Left renal pelvis (tissue), 4 donors: ENCODE data around the gene HDAC10. TPM values are rescaled to one million over a fixed set of nuclear protein-coding genes. Genes with fewer than 3 reads are reported as not detected.

Source experiments
- DNase-seq, 4 donors: peaks; one replicate each; pipeline ENCODE4 v3.0.0-alpha.2; 2013; ENCODE audit warnings: low read depth in 4 of 4, low spot score in 3 of 4
- polyA plus RNA-seq, 4 donors: library from polyadenylated mRNA; unstranded; fragments of 120-200 nt; gene quantifications; one replicate each; pipeline ENCODE4 v1.2.1, GENCODE V29; 2013; ENCODE audit not compliant: insufficient read length in 4 of 4

HDAC10 gene
- polyA plus RNA-seq, 4 donors: 15.9 to 37.2 (median 20.3) TPM

DNA sequence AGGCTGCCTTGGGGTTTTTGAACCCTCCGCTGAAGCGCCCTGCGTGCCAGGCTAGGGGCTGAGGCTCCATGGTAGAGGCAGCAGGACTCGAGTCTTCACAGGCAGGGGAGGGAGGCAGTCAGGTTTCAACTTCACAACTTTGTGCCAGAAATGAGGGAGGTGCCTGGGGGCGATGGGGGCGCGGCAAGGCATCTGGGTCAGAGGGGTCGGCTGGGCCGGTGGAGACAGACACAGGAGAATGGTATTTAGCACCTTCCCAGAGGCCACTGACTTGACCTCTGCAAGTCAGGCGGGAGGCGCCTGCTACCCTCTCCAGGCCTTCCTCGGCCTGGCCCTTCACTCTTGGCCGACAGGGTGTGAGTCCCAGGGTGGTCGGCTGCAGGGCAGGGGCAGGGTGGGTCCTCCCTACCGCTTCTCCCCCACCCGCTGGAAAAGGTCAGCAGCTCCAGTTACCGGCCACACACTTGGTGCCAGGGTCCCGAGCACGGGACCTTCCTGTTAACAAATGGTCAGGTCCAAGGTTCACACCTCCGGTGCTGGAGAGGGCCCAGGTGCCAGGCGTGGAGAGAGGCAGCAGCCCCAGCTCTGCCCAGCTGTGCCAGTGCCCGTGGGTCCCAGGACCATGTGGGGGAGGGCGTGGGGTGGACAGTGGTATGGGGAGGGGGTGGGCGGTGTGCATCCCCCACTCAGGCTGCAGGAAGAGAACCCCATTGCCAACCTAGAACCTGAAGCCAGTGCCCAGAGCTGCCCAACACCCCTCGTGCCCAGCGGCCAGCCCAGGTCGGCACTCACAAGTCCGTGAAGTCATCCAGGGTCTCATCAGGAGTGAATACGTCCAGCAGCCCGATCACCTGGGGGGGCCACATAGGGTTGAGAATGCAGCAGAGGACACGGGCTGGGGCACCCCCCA is 6.6 kb upstream of the HDAC10 start:
- DNase-seq: no peak

DNA sequence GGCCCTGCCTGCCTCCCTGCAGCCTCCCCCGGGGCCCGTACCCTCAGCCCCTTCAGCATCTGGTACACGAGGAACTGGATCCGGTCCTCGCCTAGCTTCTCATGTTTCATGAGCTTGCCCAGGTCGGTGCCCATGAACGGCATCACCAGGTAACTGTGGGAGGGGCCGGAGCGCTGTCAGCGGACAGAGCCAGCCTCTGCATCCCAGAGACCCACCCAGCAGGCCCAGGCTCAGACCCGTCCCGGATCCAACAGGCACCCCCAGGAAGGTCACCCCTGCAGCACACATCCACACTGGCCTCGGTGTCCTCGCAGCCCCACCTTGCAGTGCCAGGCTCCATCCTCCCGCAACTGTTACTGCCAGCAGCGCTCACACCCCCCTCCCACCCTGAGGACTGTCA is 6.0 kb upstream of the HDAC10 start:
- DNase-seq: no peak

DNA sequence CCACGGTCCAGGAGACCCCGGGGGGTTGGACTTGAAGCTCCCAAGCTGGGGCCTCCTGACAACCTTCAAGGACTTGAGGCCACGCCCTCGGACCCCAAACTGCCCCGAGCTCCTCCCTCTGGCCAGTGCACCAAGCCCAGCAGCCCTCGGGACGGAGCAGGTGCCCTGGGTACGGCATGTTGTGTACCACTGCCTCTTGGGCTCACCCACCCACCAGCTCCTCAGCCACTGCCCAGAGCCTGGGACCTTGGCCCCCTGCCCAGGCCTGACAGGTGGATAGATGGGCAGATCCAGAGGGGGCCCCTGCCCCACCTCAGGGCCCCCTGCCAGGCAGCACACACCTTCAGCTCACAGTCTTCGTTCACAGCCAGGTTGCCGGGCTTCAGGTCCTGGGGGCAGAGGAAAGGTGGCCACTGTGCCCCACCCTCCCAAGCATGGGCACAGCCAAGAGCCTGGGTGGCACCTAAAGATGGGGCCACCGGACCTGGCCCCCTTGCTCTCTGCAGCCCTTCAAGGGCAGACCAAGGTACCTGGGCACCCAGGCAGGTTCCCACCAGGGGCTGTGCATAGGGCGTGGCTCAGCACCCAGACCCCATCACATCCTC is 5.3 kb upstream of the HDAC10 start:
- no peak for DNase-seq

DNA sequence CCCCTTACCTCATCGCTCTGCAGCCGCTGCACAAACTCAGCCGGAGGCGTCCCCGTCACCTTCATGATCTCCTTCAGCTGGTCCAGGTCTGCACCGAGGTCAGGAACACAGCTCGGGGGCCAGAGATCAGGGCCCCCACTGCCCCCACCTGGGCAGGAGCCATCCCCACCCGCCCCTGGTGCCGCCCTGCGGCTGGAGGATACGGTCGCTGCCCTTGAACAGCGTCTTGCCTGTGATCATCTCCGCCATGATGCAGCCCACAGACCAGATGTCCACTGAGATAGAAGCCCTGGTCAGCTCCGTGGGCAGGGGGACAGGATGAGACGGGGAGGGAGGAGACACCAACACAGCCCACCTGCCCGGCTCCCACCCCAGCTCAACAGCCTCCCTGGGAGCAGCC is 4.5 kb upstream of the HDAC10 start:
- no peak for DNase-seq

DNA sequence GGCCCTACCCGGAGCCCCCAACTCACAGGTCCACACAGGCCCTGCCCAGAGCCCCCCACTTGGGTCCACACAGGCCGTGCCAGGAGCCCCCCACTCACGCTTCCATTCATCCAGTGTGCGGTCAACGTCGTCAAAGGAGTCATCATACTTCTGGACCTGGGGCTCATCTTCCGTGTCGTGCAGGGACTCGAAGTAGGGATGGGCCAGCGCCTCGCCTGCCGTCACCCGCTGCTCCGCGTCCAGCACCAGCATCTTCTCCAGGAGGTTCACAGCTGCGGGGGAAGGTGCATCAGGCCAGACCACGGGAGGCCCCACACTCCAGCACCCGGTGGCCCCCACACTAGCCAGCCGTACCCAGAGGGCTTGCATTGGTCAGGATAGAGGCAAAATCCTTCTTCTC is 4.0 kb upstream of the HDAC10 start:
- no peak for DNase-seq

DNA sequence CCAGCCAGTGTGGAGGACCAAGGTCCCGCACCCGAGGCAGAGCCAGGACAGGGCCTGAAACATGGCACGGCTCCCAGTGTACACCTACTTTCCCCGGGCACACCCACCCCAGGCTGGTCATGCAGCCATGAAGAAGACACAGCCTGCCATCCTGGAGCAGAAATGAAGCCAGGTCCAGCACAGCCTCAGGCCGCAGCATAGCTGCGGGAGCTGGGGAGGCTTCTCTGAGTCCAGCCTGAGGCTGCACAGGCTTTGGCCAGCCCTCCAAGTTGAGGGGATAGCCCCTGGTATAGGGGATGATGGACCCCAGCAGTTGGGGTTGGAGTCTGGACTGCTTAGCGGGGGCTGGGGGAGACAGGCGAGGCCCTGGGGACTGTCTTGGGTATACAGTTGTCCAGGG is 2.9 kb upstream of the HDAC10 start:
- no peak for DNase-seq

DNA sequence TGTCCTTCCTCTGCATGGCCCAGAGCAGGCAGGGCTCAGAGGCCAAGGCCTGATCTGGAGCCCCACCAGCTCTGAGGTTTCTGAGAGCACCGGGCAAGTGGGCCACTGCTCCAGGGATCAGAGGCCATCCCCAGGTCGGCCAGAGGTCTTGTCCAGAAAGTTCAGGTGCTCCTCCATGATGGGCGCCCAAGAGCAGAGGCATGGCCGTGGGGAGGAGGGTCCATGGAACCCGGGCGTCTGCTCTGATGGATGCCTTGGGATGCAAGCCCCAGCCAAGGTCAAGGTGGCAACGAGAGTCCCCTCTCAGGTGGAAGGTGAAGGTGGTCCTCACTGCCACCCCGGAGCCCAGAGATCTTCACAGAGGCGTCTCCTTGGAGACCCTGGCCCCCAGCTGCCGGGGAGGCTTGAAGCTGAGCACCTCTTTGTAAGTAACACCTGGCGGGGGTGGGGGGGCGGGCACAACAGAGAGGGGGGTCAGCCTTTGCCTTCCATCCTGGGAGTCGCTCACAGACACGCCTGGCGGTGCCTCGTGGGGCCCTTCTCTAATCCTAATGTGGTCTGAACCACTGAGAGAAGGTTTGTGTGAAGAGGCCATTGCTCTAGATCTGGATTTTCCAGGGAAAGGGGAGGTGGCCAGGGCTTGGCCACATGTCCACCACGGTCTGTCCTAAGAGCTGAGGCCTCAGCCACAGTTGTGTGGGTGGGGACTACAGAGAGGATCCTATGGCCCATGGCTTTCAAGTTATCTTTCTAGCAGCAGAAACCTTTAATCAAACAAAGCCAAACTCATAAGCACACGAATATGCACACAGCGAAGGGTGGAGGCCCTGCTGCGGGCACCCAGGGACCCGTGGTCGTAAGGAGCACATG is 2.2 kb upstream of the HDAC10 start:
- DNase-seq: no peak

DNA sequence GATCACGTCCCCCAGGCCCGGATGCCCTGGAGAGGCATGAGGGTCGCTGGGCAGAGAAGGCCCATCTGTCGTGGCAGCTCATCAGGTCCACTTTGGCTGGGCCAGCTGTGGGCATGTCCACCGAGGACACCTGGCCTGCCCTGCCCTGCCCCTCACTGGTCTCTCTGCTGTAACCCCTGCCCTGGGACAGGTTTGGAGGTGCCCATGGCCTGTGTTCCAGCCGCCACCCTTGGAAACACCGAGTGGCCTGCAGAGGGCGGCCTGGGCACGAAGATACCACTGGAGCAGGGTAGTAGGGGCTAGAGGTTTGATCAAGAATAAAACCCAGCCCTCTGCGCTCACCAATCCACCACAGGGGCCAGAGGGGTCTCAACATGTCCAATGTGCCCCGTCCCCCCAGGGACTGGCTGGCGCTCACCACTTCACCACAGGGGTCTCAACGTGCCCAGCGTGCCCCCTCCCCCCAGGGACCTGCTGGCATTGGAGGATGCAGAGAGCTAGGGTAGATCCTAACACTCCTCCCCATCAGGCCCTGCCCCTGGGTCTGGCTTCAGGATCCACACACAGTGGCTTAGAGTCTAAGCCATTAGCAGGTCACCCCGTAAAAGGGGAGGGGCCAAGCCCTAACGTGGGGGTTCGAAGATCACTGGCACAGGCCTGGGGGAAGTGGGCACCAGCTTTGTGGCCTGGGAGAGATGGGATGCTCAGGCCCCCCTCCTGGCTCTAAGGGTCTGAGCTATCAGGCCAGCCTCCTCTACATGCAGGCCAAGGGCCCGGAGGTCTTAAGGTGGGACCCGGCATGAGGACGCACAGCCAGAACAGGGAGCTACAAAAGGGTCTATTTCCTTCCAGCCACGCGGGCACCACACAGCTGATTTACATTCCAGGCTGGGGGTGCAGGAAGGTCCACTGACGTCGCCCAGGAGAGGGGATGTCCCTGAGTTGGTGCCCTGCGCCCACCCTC is 1.3 kb upstream of the HDAC10 start:
- no peak for DNase-seq

DNA sequence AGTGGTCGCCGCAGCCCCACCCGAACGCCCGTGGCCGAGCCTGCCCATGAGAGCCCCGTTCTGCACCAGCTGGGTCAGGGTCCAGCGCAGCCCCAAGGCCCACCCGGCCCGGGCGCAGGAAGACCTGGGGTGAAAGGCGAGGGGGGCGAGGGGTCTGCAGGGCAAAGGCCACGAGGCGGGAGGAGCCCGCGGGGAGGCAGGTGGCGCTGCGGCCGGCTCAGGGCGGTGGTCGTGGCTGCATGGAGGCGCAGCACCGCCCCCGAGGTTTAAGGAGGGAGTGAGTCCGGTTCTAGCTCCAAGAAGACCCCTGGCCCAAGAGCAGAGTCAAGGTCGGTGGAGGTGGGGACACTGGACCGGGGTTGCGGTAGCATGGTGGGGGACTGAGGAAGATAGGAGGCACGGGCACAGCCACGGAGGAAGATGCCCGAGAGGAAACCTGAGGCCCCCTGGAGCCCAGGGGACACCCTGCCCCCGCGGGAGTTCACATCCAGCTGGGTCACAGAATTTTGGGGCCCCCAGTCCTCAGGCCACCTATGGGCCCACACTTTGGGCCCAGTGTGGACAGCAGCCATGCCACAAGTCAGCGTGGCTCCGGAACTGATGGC is 514 bp upstream of the HDAC10 start:
- DNase-seq: no peak

DNA sequence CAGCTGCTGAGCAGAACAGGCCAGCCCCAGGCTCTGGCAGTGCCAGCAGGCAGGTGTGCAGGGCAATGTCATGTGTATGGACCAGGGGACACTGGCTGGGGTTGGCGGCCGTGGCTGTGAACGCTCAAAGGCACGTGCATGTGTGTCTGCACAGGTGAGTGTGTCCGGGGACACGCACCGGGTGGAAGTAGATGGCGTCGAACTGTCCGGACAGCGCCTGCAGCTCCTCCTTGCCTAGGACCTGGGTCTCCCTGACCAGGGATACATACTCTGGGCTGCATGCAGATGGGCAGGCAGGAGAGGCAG is 863 bp downstream of the HDAC10 start:
- no peak for DNase-seq

DNA sequence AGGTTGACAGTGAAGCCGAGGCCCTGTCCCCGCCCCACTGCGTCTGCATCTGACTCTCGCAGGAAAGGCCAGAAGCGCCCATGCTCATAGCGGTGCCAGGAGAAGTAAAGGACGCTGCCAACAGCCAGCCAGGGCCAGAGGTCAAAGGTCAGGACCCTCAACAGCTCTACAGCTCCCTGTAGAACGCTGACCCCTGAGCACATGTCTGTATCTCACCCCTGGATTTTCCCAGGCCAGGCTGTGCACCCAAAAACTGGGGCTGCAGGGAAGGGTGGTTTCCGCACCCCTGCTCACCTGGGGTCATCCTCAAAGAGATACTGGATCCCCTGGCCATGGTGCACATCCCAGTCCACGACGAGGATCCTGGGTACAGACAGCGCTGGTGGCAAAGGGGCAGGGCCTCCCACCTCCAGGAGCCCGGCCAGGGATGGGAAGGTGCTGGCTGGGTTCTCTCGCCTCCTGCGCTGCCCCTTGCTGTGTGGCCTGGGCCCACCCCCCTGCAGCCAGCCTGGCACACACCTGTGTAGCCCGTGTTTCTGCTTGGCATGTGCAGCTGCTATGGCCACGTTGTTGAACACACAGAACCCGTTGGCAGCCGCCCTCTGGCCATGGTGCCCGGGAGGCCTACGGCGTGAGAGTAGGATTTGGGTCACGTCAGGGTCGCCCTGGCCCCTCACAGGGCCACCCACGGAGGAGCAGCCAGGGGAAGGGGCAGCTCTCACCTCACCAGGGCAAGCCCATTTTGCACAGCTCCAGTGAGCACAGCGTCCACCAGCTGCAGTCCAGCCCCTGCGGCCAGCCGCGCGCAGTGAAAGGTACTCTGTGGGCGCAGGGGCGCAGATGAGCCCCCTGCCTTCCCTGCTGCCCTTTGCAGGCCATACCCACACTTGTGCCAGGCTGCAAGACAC is 1.5 kb downstream of the HDAC10 start:
- no peak for DNase-seq

DNA sequence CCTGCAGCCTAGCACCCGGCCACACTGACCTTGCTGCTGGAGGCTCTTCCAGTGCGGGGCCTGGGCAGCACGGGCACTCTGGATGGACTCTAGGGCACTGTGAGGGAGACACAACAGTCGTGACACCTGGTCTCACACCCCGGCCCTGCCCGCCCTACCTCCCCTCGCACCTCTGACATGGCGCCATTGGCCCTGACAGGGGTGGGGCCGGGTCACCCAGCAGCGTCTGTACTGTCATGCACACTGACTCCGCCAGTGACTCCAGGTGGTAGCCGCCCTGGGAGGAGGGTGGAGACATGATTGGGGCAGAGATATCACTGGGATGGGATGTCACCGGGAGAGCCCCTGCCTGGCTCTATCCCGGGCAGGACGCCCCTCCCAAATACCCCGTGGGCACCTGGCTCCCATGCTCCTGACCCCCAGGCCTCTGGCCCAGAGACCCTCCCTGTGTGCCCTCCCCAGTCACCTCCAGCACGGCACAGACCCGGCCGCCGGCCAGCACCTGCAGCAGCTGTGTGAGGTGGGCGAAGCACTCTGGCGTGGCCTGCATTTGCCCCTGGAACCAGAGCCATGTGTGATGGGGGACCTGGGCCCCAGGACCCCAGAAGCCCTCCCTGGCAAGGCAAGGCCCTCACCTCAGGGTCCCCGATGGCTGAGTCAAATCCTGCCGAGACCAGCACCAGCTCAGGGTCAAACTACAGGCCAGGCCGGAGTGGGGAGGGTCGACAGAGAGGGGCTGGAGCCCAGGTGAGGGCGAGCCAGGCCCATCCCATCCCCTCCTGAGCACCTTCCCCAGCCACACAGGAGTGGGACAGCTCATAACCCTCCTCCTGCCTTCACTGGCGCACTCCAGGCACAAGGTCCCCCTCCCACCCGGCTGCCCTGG is 2.6 kb downstream of the HDAC10 start:
- DNase-seq: no peak

DNA sequence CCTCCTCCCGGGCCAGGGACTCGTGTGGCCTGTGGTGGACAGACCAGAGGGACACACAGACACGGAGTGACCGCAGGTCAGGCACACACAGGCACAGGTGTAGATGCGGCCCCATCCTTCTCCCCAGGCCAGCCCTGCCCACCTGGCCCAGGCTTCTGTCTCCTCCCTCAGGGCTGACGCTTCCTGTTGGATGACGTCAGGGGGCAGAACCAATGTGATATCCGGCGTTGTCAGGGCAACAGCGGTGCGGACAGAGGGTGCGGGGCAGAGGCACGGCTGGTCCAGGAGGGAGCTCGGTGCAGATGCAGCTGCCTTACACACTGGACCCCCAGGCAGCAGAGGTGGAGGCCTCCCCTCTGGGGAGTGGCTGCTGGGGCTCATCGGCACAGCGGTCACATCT is 3.3 kb downstream of the HDAC10 start:
- DNase-seq: no peak

DNA sequence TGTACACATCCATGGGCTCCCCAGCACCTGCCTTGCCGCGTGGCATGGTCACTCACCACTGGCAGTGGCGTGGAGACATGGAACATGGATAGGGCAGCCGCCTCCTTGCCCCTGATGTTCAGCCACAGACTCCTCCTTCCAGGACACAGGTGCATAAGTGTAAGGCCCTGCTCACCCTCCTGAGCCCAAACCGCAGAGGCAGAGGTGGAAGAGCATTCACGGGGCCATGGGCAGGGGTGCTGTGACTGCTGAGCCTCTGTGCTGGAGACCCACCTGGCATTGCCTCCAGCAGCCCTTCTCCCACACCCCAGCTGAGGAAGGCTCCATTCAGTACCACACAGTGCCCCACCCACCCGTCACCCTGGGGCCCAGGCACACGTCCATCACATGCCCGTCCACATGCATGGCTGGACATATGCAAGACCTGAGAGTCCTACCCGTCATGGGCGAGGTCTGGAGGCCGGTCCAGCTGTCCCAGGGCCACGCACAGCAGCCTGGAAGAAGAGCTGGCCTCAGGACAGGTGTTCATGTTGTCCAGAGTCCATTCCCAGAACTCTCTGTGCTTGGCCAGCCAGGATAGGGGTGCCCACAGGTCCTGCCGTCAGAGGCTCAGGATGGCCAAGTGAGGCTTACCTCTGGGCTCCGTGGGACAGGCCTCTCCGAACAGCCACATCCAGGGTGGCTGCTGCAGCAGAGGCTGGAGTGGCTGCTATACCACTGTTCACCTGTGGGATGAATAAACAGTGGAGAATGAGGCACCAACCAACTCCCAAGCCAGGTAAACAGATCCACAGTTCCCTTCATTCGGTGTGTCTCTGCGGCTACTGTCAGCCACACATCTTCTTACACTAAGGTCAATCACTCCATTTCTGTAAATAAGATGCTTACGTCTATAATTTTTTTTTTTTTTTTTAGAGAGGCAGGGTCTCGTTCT is 4.6 kb downstream of the HDAC10 start:
- no peak for DNase-seq

DNA sequence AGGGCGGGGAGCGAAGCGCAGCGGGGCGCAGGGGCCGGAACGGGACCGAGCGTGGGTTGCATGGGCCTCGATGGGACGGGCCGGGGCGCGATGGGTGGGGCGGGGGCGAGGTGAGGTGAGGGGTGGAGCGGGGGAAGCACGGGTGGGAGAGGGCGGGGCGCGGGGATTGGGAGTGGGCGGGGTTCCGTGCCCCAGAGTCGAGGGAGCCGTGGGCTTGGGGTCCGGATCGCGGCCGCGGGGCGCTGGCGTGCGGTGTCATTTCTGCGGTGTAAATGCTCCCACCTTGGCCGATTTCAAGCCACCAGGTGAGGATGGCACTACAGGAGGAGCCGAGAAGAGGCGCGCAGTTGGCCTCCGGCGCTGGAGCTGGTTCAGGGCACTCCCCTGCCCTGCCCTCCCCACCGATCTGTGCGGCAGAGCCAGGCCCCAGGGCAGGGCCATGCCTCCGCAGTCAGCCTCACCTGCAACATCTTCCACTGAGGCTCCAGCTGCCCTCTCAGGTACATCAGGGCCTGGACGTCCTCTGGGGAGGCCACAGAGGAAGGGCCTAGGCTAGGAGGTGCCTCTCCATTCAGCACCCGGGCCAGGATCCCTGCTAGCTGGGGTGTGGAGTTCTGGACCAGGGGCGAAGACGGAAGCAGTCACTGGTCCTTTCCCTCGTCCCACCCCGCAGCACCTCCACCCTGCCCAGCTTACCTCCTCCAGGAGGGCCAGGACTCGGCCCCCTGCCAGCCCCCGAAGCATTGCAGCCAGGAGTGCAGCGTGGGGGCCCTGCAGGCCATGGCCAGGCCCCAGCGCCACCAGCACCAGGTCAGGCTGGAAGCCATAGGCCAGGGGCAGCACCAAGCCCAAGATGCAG is 5.6 kb downstream of the HDAC10 start:
- no peak for DNase-seq
